Raji (cell line): ENCODE measurements around the gene UST.

ENCODE experiments used
- POLR2A ChIP-seq: IDR thresholded peaks from 2 replicates; pipeline ENCODE4 v1.6.1; 2011; ENCODE audit warnings: low read depth, low read length, control low read depth; ENCODE audit not compliant: insufficient read depth

Gene UST

DNA sequence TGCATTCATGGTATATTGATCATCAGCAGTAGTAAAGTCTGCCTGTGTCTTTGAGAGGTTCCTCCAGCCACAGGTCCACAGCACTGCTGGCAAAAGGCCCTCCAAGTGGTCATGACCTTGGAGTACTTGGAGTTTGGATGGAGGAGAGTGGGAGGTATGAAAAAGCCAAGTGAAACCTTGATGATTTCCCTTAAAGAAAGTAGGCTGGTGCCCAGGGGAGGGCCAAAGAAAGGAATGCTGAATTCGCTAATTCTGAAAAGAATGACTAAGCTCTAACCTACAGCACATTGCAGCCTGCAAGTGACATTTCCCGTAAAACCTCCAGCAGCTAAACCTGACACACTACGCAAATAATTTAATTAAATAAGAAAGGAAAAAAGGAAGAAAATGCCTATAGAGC lies 347.3 kb downstream of the UST start:
- TF ChIP-seq POLR2A, result no peak

- TF ChIP-seq POLR2A, result no peak
Observed at GRCh38 chr6:149094934-149095351, 348.1 kb downstream of the UST start.

DNA sequence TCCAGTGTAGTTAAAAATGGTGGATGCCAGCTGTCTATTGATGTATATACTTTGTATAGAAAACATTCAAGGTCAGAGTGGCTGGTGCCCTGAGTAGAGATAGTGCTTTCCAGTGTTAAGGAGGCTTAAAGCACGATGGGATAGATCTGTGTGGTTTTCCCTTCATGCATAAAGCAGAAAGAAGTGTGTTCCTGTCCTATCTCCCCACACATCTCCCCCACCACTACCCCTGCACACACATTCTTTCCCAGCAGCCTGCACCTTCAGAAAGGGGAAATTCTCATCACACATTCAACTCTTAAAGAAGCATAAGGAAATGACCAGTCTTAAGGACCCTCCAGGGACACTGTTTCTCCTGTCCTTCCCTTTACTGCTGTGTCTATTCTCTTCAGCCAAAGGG lies 349.0 kb downstream of the UST start:
- TF ChIP-seq POLR2A, result no peak

GRCh38 chr6:149097794-149098193 lies 351.0 kb downstream of the UST start:
- TF ChIP-seq POLR2A, result no peak

GRCh38 chr6:149098700-149099276 lies 352.0 kb downstream of the UST start:
- TF ChIP-seq POLR2A, result no peak

DNA sequence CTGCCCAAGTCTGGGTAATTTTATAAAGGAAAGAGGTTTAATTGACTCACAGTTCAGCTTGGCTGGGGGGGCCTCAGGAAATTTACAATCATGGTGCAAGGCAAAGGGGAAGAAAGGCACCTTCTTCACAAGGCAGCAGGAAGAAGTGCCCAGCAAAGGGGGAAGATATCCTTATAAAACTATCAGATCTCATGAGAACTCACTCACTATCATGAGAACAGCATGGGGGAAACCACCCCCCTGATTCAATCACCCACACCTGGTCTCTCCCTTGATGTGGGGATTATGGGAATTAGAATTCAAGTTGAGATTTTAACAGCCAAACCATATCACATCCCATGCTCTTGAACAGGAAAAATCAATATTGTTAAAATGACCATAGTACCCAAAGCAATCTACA lies 355.5 kb downstream of the UST start:
- TF ChIP-seq POLR2A, result no peak

- no peak for TF ChIP-seq POLR2A
Observed at GRCh38 chr6:149107520-149107919, 360.7 kb downstream of the UST start.

DNA sequence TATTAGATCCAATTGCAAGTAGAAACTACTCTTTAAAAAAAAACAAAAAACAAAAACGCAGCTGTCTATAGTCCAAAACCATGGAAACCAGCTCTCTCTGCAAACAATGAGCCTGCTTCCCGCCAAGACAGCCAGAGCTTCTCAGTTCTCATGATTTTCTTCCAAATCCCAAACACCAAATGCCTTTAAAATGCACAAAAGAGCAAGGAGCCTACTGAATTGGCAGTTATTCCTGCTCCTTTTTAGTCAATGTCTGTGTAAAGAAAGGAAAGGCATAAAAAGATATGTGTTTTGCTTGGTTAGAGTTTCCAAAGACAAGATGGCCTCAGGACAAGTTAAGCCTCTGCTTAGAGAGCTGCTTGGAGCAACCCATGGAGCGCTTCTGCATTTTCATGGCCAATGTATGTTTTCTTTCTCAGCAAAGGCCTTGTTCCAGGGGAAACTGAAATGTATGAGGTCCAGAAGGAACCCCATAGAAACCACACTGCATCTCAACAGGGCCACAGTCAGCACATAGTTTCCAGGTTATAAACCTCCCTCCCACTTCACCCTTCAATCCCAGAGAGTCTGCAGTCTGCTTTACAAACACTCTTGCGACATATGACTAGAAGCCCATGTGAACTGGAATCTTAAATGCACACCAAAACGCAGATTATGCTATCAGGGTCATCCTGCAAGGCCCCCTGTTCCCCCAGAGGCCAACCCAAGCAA lies 361.4 kb downstream of the UST start:
- no peak for TF ChIP-seq POLR2A

DNA sequence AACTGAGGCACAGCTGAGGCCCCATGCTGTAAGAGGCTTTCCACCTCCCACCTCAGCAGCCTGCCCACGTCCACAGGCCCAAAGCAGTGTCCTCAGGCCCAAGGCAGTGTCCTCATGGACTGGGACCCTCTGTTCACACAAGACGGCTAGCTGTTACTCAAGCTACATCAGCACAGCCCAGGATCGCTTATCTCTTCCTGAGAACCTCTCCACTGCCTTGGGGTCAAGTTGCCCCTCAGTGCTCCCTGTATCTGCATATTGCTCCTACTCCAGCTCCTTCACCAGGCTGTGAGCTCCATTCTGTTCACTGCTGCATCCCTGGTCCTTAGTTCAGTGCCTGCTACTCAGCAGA lies 361.9 kb downstream of the UST start:
- TF ChIP-seq POLR2A, result no peak

DNA sequence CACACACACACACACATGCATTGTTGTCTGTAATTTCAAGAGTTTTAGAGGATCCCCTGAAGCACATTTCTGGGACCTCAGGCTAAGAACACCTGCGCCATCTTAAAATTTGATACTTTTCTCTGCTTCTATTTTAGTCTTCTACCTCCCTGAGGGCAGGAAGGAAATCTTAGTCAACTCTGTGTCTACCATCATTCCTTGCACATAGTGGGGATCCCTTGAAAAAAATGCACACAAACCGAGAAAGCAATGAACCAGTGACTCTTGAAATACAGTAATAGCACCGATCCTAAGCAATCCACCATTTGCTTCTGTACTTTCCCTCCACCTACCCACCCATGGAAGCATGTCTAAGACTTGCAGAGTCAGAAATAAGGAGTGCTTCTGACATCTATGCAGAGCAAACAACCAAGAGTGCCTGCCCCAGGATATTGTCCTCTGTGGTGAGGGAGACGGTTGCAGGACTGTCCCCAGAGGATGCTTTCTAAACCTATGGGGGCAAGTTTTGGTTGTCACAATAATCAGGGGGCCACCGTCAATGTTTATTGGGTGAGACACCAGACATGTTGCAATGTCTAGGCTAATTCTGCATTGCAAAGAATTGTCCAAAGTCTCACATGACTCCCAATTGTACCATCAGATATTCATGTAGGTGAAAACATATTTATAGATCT lies 362.7 kb downstream of the UST start:
- no peak for TF ChIP-seq POLR2A

DNA sequence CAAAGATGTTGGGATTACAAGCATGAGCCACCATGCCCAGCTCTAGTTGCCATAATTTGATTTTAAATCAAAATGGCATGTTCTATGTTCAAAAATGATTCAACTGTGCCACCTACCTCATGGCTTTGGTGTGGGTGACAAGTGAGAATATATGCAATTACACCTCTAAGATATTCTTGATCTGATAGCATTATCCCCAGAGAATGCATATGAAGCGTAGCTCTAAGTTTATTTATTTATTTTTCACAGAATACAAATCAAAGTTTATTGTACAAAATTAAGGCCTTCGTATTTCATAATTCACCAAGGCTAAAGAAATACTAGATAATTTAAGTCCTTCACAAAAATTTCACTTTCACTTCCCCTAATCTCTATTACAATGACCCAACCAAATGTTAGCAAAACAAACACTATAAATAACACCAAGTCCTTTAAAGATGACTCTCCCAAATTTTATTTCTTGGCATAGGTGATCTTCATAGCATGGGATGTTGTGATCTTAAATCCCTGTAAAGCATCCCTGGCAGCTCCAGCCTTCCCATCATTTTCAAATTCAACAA lies 364.8 kb downstream of the UST start:
- no peak for TF ChIP-seq POLR2A

- no peak for TF ChIP-seq POLR2A
Observed at GRCh38 chr6:149112976-149113375, 366.1 kb downstream of the UST start.

GRCh38 chr6:149114167-149114566 lies 367.3 kb downstream of the UST start:
- TF ChIP-seq POLR2A, result no peak

GRCh38 chr6:149118737-149119653 lies 372.2 kb downstream of the UST start:
- TF ChIP-seq POLR2A, result no peak
